COR-L47 (cell line): Measurements from ENCODE around the gene PATL2.
"Not testable (repeated sequence)": the region's sequence is repeated elsewhere in the genome, so short reads cannot be mapped to it uniquely, and the experiment has no call there.

ENCODE experiments used
- DNase-seq: peaks from one replicate; lab custom pipeline; 2025; lab: John Stamatoyannopoulos, UW

PATL2 gene

GRCh38 chr15:44647036-44647435 is 64.1 kb downstream of the PATL2 start:
- DNase-seq: no peak

GRCh38 chr15:44646460-44646859 is 64.7 kb downstream of the PATL2 start:
- DNase-seq: no peak

DNA sequence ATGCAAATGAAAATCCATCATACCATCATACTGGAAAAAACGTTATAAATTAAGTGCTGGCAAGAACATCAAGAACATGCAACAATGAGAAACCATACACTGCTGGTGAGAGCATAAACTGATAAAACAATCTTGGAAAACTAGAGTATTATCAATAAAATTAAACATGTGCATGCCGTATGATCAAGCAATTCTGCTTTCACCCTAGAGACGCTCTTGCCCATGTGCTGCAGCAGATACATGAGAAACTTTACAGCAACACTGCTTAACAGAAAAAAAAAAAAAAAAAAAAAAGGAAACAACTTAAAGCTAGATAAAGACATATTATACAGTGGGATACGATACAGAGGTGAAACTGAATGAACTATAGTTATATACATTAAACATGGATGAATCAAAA is 69.5 kb downstream of the PATL2 start:
- DNase-seq: no peak

DNA sequence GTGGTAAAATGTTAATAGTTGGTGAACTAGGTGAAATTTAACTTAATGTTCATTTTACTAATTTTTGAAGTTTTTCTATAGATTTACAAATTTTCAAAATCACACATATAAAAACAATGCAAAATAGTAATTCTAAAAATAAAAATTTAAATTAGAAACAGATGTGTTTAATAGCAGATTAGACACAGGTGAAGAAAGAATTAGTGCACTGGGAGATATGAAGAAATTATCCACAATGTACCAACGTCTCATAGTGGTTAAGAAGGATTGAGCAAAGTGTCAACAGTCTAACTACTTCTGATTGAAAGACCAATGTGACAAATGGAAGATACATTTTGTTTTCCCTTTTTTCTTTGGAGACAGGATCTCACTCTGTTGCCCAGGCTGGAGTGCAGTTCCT is 74.1 kb downstream of the PATL2 start:
- DNase-seq: no peak

DNA sequence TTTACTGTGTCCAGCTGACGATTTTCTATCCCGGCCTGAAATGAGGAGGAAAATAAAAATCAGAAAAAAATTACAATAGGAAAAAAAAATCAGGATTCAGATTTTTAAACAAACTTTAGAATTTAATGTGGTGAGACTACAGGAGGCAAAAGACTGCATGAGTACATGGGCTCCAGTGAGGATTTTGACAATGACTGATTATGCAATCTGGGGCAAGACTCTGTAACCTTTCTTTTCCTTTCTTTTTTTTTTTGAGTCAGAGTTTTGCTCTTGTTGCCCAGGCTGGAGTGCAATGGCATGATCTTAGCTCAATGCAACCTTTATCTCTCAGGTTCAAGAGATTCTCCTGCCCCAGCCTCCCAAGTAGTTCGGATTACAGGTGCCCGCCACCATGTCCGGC is 77.5 kb downstream of the PATL2 start:
- no peak for DNase-seq

DNA sequence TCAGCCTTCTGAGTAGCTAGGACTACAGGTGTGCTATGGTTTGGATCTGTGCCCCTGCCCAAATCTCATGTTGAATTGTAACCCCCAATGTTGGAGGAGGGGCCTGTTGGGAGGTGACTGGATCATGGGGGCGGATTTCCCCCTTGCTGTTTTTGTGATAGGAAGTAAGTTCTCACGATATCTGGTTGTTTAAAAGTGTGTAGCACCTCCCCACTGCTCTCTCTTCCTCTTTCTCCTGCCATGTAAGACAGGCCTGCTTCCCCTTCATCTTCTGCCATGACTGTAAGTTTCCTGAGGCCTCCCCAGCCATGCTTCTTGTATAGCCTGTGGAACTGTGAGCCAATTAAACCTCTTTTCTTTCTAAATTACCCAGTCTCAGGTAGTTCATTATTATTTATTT is 85.8 kb downstream of the PATL2 start:
- DNase-seq: not testable (repeated sequence)

- DNase-seq: no peak
Observed at GRCh38 chr15:44623178-44623577, 87.9 kb downstream of the PATL2 start.

GRCh38 chr15:44620081-44620480 is 91.0 kb downstream of the PATL2 start:
- DNase-seq: no peak

GRCh38 chr15:44616974-44617373 is 94.1 kb downstream of the PATL2 start:
- no peak for DNase-seq
